GM12878 (cell line): ENCODE results near the gene MYO1H.

Source experiments
- ATF2 ChIP-seq: IDR thresholded peaks from 2 replicates; pipeline ENCODE4 v1.6.1; 2012; ENCODE audit warnings: low read length, inconsistent platforms
- ATF7 ChIP-seq: fragments of 450-650 bp; IDR thresholded peaks from 2 replicates; pipeline ENCODE4 v1.6.1; 2016; ENCODE audit warnings: low read depth, mild to moderate bottlenecking
- BRCA1 ChIP-seq: IDR thresholded peaks from 2 replicates; pipeline ENCODE4 v1.6.1; 2011; ENCODE audit warnings: low read depth, low read length, improper control_type of control experiment
- CBX3 ChIP-seq: fragments of 200-600 bp; sonication (generic); IDR thresholded peaks from 2 replicates; pipeline ENCODE4 v1.6.1; 2016; ENCODE audit warnings: low read depth, borderline replicate concordance
- CREM ChIP-seq: IDR thresholded peaks from 2 replicates; pipeline ENCODE4 v1.6.1; 2014; ENCODE audit warnings: antibody characterized with exemption, low read depth
- CTCF ChIP-seq, 3 experiments: IDR thresholded peaks in 2 of 3; conservative IDR thresholded peaks in 1 of 3; 2 replicates each; pipeline ENCODE4 v1.5.1; 2011; ENCODE audit warnings: low read depth in 3 of 3, low read length in 3 of 3, mild to moderate bottlenecking in 3 of 3, control low read depth in 2 of 3, moderate library complexity in 2 of 3, inconsistent platforms in 1 of 3, mixed read lengths in 1 of 3; ENCODE audit not compliant: control insufficient read depth in 2 of 3, insufficient read depth in 1 of 3; ENCODE audit errors: extremely low read depth in 1 of 3
- FOS ChIP-seq: IDR thresholded peaks from 3 replicates; pipeline ENCODE4 v1.6.1; 2011; ENCODE audit warnings: borderline replicate concordance; ENCODE audit not compliant: insufficient read length; ENCODE audit errors: extremely low read depth
- GATAD2B ChIP-seq: fragments of 450-650 bp; conservative IDR thresholded peaks from 2 replicates; pipeline ENCODE4 v1.6.1; 2017; ENCODE audit warnings: low read depth, mild to moderate bottlenecking, moderate library complexity
- JUND ChIP-seq: IDR thresholded peaks from 2 replicates; pipeline ENCODE4 v1.6.1; 2012; ENCODE audit warnings: low read depth, mild to moderate bottlenecking, low read length, improper control_type of control experiment, moderate library complexity
- KDM1A ChIP-seq: fragments of 200-600 bp; sonication (generic); IDR thresholded peaks from 2 replicates; pipeline ENCODE4 v1.6.1; 2016; ENCODE audit warnings: borderline replicate concordance
- MYC ChIP-seq: IDR thresholded peaks from 2 replicates; pipeline ENCODE4 v1.6.1; 2011; ENCODE audit warnings: mild to moderate bottlenecking, low read length, moderate library complexity, inconsistent platforms; ENCODE audit not compliant: insufficient read depth, insufficient replicate concordance, insufficient read length, severe bottlenecking
- RFX5 ChIP-seq: IDR thresholded peaks from 2 replicates; pipeline ENCODE4 v1.6.1; 2011; ENCODE audit warnings: low read depth, low read length, improper control_type of control experiment
- YY1 ChIP-seq: IDR thresholded peaks from 2 replicates; pipeline ENCODE4 v1.6.1; 2011; ENCODE audit warnings: low read depth, mild to moderate bottlenecking, low read length
- TF ChIP-seq, protein P1 (sequence below): IDR thresholded peaks from 2 replicates; pipeline ENCODE4 v1.6.1; 2012; ENCODE audit warnings: mild to moderate bottlenecking, low read depth, low read length

GRCh38 chr12:109369831-109370230 lies 22.1 kb downstream of the MYO1H start:
- TF ChIP-seq BRCA1 (no peak), GATAD2B (no peak), ATF2 (no peak), CTCF (IDR thresholded peaks at IDR 0.05 in 2 of 3, conservative IDR thresholded peaks at IDR 0.05 in 1 of 3; ENCODE audit: control insufficient read depth in 2 of 3, extremely low read depth in 1 of 3, insufficient read depth in 1 of 3, low read depth in 3 of 3, low read length in 3 of 3) (no peak), MYC (no peak), CREM (no peak), ATF7 (no peak), KDM1A (no peak), FOS (no peak), JUND (no peak), CBX3 (no peak), RFX5 (no peak), YY1 (no peak)
- TF ChIP-seq, protein P1, sequence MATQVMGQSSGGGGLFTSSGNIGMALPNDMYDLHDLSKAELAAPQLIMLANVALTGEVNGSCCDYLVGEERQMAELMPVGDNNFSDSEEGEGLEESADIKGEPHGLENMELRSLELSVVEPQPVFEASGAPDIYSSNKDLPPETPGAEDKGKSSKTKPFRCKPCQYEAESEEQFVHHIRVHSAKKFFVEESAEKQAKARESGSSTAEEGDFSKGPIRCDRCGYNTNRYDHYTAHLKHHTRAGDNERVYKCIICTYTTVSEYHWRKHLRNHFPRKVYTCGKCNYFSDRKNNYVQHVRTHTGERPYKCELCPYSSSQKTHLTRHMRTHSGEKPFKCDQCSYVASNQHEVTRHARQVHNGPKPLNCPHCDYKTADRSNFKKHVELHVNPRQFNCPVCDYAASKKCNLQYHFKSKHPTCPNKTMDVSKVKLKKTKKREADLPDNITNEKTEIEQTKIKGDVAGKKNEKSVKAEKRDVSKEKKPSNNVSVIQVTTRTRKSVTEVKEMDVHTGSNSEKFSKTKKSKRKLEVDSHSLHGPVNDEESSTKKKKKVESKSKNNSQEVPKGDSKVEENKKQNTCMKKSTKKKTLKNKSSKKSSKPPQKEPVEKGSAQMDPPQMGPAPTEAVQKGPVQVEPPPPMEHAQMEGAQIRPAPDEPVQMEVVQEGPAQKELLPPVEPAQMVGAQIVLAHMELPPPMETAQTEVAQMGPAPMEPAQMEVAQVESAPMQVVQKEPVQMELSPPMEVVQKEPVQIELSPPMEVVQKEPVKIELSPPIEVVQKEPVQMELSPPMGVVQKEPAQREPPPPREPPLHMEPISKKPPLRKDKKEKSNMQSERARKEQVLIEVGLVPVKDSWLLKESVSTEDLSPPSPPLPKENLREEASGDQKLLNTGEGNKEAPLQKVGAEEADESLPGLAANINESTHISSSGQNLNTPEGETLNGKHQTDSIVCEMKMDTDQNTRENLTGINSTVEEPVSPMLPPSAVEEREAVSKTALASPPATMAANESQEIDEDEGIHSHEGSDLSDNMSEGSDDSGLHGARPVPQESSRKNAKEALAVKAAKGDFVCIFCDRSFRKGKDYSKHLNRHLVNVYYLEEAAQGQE, result no peak
